ENCODE data around the gene ZC3H4. TPM values are rescaled to one million over a fixed set of nuclear protein-coding genes. Genes with fewer than 3 reads are reported as not detected.
A peak's percentile ranks its signal among the peaks of the same experiment; 100 is the strongest.

Gene ZC3H4
- total and polyA plus RNA-seq, 8 donors, result 4.7 to 78.5 (median 20.2) TPM

DNA sequence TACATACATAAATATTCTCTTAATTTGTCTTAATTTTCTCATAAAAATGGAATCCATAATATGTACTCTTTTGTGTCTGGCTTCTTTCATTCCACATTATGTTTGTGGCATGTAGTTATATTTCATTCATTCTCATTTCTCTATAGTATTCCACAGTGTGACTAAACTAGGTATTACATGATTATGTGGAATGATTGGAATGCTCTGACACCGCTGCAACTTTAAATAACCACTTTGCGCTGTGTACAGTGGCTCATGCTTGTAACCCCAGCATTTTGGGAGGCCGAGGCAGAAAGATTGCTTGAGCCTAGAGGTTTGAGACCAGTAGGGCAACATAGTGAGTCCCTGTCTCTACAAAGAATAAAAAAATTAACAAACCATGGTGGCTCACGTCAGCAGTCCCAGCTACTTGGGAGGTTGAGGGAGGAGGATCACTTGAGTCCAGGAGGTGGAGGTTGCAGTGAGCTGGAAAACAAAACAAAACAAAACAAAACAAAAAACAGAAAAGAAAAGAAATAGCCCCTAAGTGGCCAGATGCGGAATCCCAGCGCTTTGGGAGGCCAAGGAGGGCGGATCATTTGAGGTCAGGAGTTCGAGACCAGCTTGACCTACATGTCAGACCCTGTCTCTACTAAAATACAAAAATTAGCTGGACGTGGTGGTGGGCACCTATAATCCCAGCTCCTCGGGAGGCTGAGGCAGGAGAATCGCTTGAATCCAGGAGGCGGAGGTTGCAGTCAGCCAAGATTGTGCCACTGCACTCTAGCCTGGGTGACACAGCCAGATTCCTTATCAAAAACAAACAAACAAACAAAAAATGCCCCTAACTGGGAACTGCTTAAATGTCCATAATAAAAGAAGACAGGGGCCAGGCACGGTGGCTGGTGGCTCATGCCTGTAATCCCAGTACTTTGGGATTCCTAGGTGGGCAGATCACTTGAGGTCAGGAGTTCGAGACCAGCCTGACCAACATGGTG is 9.1 kb upstream of the ZC3H4 start:
- TF ChIP-seq EP300 (IDR thresholded peaks at IDR 0.05) (no peak), POLR2AphosphoS5 (IDR thresholded peaks at IDR 0.05) (no peak), POLR2A (IDR thresholded peaks at IDR 0.05) (no peak)
- TF ChIP-seq, protein P1, sequence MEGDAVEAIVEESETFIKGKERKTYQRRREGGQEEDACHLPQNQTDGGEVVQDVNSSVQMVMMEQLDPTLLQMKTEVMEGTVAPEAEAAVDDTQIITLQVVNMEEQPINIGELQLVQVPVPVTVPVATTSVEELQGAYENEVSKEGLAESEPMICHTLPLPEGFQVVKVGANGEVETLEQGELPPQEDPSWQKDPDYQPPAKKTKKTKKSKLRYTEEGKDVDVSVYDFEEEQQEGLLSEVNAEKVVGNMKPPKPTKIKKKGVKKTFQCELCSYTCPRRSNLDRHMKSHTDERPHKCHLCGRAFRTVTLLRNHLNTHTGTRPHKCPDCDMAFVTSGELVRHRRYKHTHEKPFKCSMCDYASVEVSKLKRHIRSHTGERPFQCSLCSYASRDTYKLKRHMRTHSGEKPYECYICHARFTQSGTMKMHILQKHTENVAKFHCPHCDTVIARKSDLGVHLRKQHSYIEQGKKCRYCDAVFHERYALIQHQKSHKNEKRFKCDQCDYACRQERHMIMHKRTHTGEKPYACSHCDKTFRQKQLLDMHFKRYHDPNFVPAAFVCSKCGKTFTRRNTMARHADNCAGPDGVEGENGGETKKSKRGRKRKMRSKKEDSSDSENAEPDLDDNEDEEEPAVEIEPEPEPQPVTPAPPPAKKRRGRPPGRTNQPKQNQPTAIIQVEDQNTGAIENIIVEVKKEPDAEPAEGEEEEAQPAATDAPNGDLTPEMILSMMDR (IDR thresholded peaks at IDR 0.05), result no peak
- WGBS, 5 donors, result 75 to 85% (median 78%) methylated on average over 14 of the region's 14 CpGs
- intact Hi-C loops (cut with DNase I; ENCODE audit: low total_unique reads), result loop anchor here (5.0 kb wide), 1 partner anchor 40 kb away; no protein-coding TSS in a partner anchor

DNA sequence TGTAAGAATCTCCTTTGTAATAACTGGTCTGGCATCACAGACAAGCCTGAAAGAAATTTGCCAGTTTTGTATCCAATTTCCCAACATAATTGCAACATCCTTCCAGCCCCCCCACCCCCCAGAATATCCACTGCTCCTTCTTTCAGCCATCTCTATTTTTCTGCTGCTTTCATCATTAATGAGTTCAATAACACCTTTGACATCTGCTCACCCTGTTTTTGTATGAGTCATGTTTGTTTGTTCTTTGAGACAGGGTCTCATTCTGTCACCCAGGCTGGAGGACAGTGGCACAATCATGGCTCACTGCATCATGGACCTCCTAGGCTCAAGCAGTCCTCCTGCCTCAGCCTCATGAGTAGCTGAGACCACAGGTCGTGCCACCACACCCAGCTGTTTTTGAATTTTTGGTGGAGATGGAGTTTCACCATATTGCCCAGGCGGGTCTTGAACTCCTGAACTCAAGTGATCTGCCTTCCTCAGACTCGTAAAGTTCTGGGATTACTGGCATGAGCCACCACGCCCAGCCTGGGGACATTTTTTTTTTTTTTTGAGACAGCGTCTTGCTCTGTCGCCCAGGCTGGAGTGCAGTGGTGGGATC is 7.0 kb upstream of the ZC3H4 start:
- TF ChIP-seq POLR2AphosphoS5 (IDR thresholded peaks at IDR 0.05) (no peak), POLR2A (IDR thresholded peaks at IDR 0.05) (no peak), EP300 (IDR thresholded peaks at IDR 0.05) (no peak)
- TF ChIP-seq, protein P1 (IDR thresholded peaks at IDR 0.05), result no peak
- Histone ChIP-seq H3K27me3 (no peaks in the 10 kb centered on the region), H3K27ac (no peak overlapping the region), H3K36me3 (no peaks in the 10 kb centered on the region), H3K9me3 (no peaks in the 10 kb centered on the region), H3K4me1 (peaks cover 0 to 9% (median 7%) of the 10 kb centered on the region in 4 donors), H3K4me3 (no peak overlapping the region)
- WGBS, 5 donors, result 82 to 89% (median 88%) methylated on average over 6 of the region's 6 CpGs
- no peak for DNase-seq
- intact Hi-C loops (cut with DNase I; ENCODE audit: low total_unique reads), result loop anchor here (5.0 kb wide), 1 partner anchor 38 kb away; no protein-coding TSS in a partner anchor

More for the DNA sequence above, 9.1 kb upstream of the ZC3H4 start:
- Histone ChIP-seq H3K4me1 (peaks cover 0 to 9% (median 7%) of the 10 kb centered on the region in 4 donors), H3K27ac (peak overlapping the region in 1 of 5 donors; percentile 7), H3K9me3 (no peaks in the 10 kb centered on the region), H3K36me3 (no peaks in the 10 kb centered on the region), H3K27me3 (no peaks in the 10 kb centered on the region), H3K4me3 (no peak overlapping the region)
- no peak for DNase-seq

DNA sequence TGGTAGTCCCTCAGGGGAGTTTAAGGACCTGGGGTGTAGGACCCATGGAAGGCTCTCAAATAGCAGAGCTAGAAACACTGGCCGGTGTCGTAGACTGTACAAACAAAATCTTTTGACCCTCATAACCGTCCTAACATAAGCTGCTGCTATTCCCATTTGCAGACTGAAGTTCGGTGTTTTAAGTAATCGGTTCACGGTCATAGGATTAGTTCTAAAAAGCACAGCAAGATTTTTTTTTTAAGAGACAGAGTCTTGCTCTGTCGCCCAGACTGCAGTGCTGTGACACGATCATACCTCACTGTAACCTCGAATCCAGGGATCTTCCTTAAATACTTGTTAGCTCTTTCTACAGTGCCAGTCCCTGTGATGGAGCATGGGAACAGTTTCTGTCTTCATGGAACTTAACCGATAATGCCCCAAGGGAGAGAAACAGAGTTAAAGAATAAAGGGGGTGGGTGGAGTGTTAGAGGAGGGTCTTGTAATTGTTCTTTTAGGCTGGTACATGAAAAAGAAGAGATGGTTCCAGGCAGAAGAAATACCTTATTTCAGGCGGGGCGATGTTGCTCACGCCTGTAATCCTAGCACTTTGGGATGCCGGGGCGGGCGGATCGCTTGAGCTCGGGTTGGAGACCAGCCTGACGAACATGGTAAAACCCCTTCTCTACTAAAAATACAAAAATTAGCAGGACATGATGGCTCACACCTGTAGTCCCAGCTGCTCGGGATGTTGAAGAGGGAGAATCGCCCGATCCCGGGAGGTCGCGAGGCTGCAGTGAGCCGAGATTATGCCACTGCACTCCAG is 475 bp upstream of the ZC3H4 start:
- H3K4me3 ChIP-seq, result peak overlapping the region; percentile 72 to 99 (median 84)
- H3K9me3 ChIP-seq, result no peaks in the 10 kb centered on the region
- H3K27me3 ChIP-seq, result no peaks in the 10 kb centered on the region
- H3K36me3 ChIP-seq, result no peaks in the 10 kb centered on the region
- intact Hi-C loops (cut with DNase I; ENCODE audit: low total_unique reads), result no loop called here
- no peak for DNase-seq
- peaks cover 10 to 26% (median 22%) of the 10 kb centered on the region in 4 donors for H3K4me1 ChIP-seq
- 52 to 66% (median 58%) methylated on average over 26 of the region's 26 CpGs for WGBS, 5 donors
- peak overlapping the region; percentile 97 to 100 (median 100) for H3K27ac ChIP-seq
- TF ChIP-seq, protein P1 (IDR thresholded peaks at IDR 0.05), result peak in 1 of 7 experiments; percentile 4
- TF ChIP-seq EP300 (IDR thresholded peaks at IDR 0.05), result no peak

Data from stomach (tissue), 9 donors.